ENCODE measurements around the gene STX11. TPM values are rescaled to one million over a fixed set of nuclear protein-coding genes. Genes with fewer than 3 reads are reported as not detected.

Gene STX11
- total and polyA plus RNA-seq, 12 donors: 0.50 to 22.2 (median 6.3) TPM

DNA sequence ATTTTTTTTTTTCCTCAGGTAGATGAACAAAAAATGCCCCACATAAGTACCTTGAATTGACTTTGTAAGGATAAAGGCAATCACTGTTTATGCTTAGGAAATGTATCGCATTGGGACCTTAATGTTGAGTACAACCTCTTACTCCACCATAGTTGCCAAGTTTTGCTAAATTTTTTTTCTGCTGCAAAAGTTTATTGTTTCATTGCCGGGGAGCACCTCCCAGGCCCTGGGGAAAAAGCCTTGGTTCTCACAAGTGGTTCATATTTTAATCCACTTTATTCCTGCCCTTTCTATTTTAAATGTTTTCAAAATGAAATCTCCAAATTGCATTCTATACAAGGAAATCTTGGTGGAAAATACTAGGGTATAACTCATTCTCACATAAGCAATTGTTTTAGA is 82.5 kb downstream of the STX11 start:
- Histone ChIP-seq H3K9me3 (replicated peaks in 1 of 3) (no peaks in the 10 kb centered on the region), H3K4me1 (replicated peaks in 1 of 2) (no peaks in the 10 kb centered on the region), H3K36me3 (replicated peaks in 1 of 2) (no peaks in the 10 kb centered on the region), H3K4me3 (no peak overlapping the region), H3K27me3 (no peaks in the 10 kb centered on the region), H3K27ac (no peak overlapping the region)
- TF ChIP-seq, protein P1, sequence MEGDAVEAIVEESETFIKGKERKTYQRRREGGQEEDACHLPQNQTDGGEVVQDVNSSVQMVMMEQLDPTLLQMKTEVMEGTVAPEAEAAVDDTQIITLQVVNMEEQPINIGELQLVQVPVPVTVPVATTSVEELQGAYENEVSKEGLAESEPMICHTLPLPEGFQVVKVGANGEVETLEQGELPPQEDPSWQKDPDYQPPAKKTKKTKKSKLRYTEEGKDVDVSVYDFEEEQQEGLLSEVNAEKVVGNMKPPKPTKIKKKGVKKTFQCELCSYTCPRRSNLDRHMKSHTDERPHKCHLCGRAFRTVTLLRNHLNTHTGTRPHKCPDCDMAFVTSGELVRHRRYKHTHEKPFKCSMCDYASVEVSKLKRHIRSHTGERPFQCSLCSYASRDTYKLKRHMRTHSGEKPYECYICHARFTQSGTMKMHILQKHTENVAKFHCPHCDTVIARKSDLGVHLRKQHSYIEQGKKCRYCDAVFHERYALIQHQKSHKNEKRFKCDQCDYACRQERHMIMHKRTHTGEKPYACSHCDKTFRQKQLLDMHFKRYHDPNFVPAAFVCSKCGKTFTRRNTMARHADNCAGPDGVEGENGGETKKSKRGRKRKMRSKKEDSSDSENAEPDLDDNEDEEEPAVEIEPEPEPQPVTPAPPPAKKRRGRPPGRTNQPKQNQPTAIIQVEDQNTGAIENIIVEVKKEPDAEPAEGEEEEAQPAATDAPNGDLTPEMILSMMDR (IDR thresholded peaks at IDR 0.05): no peak
- no peak for TF ChIP-seq POLR2A (IDR thresholded peaks at IDR 0.05)
- DNase-seq: no peak
- intact Hi-C loops (cut with DNase I): no loop called here
- 80 to 93% (median 81%) methylated on average over 2 of the region's 2 CpGs for WGBS, 4 donors

GRCh38 chr6:144234399-144234798 is 84.1 kb downstream of the STX11 start:
- Histone ChIP-seq H3K27me3 (no peaks in the 10 kb centered on the region), H3K27ac (no peak overlapping the region), H3K9me3 (replicated peaks in 1 of 3) (no peaks in the 10 kb centered on the region), H3K4me3 (no peak overlapping the region), H3K4me1 (replicated peaks in 1 of 2) (no peaks in the 10 kb centered on the region), H3K36me3 (replicated peaks in 1 of 2) (no peaks in the 10 kb centered on the region)
- DNase-seq: no peak
- TF ChIP-seq, protein P1 (IDR thresholded peaks at IDR 0.05): no peak
- no peak for TF ChIP-seq POLR2A (IDR thresholded peaks at IDR 0.05)
- intact Hi-C loops (cut with DNase I): no loop called here
- WGBS, 4 donors: 95 to 100% (median 96%) methylated on average over 3 of the region's 3 CpGs

- Histone ChIP-seq H3K27ac (no peak overlapping the region), H3K36me3 (replicated peaks in 1 of 2) (no peaks in the 10 kb centered on the region), H3K4me3 (no peak overlapping the region), H3K27me3 (no peaks in the 10 kb centered on the region), H3K9me3 (replicated peaks in 1 of 3) (no peaks in the 10 kb centered on the region), H3K4me1 (replicated peaks in 1 of 2) (no peaks in the 10 kb centered on the region)
- TF ChIP-seq POLR2A (IDR thresholded peaks at IDR 0.05): no peak
- TF ChIP-seq, protein P1 (IDR thresholded peaks at IDR 0.05): no peak
- intact Hi-C loops (cut with DNase I): no loop called here
- DNase-seq: no peak
- WGBS, 4 donors: 71 to 85% (median 82%) methylated on average over 4 of the region's 4 CpGs
Observed at GRCh38 chr6:144234935-144235334, 84.6 kb downstream of the STX11 start.

Other genes starting within 250 kb of the STX11 start
- gene PLAGL1, start 142.3 kb upstream of the STX11 start, total RNA-seq: 100 to 1,000 TPM in 2 of 9 donors, 10 to 100 TPM in 7; 20.4 to 197 (median 78.5) TPM
- 100 to 1,000 TPM in 2 of 3 donors, 10 to 100 TPM in 1; 27.5 to 101 (median 100) TPM for gene PLAGL1, start 142.3 kb upstream of the STX11 start, polyA plus RNA-seq
- 100 to 1,000 TPM; 109 to 323 (median 194) TPM for gene SF3B5, start 54.9 kb upstream of the STX11 start, total RNA-seq
- gene SF3B5, start 54.9 kb upstream of the STX11 start, polyA plus RNA-seq: 100 to 1,000 TPM; 118 to 182 (median 140) TPM
- gene UTRN, start 134.8 kb downstream of the STX11 start, total RNA-seq: 100 to 1,000 TPM in 6 of 9 donors, 10 to 100 TPM in 3; 65.2 to 194 (median 120) TPM
- 10 to 100 TPM in 2 of 3 donors, 1 to 10 TPM in 1; 7.6 to 23.0 (median 19.5) TPM for gene UTRN, start 134.8 kb downstream of the STX11 start, polyA plus RNA-seq

Measured in adrenal gland (tissue), 12 donors.